Inflammatory macrophage treated with lipopolysaccharide for 1 hour (primary cell): ENCODE results near the gene TBCD.

Source experiments
- DNase-seq, 2 donors: peaks; one replicate each; pipeline ENCODE4 v3.0.0-alpha.2; 2020 to 2022

The TBCD gene

GRCh38 chr17:82812601-82813000 lies 60.7 kb downstream of the TBCD start:
- no peak for DNase-seq

- no peak for DNase-seq
Measured at GRCh38 chr17:82813299-82814051, 61.6 kb downstream of the TBCD start.

DNA sequence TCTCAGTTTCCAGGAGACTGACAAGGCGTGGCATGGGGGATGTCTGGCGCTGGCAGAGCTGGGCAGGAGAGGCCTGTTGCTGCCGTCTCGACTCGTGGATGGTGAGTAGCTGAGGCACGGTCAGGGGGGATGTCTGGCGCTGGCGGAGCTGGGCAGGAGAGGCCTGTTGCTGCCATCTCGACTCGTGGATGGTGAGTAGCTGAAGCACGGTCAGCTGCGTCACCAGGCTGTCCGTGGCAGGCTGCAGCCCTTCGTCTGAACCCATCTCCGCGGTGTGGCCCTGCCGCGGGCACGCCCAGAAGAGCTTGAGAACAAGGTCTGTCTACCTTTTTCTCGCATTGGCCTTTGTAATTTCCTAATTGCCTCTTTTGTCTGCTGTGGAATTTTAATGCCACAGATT lies 63.0 kb downstream of the TBCD start:
- no peak for DNase-seq

DNA sequence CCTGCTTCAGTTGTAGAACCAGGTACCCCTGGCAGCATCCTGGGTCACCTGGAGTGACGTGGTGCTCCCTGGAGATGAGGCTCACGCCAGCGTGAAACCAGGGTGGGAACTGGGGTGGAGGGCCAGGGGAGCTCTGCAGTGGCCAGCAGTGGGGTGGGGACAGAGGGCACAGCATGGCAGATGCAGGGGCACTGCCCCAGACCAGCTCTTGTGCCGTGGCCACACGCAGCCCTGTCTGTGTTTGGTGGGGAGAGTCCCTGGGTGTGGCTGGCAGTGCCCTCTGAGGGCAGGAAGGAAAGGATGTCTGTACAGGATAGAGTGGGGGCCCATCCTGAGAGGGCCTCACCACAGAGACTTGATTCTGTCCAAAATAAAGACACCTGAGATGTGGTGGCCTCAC lies 63.5 kb downstream of the TBCD start:
- DNase-seq = no peak

DNA sequence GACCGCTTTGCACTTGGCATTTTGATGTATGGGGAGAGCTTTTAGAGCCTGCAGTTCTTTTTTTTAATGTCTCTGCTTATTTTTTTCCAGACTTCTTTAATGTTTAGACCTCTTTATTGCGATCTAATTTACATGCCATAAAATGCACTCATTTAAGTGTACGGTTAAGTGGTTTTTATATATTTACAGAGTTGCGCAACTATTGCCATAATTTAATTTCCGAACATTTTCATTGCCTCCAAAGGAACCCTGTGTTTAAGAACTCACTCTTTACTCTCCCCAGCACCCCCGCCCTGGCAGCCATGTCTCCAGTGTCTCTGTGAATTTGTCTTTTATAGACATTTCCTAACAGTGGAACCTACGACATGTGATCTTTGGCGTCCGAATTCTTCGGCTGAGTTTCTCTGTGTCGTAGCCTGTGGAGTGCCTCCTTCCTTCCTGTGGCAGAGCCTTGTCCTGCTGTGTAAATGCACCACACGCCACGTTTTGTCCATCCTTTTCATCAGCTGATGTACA lies 64.0 kb downstream of the TBCD start:
- no peak for DNase-seq

- no peak for DNase-seq
Measured at GRCh38 chr17:82816358-82816757, 64.5 kb downstream of the TBCD start.

GRCh38 chr17:82817947-82818346 lies 66.1 kb downstream of the TBCD start:
- no peak for DNase-seq

DNA sequence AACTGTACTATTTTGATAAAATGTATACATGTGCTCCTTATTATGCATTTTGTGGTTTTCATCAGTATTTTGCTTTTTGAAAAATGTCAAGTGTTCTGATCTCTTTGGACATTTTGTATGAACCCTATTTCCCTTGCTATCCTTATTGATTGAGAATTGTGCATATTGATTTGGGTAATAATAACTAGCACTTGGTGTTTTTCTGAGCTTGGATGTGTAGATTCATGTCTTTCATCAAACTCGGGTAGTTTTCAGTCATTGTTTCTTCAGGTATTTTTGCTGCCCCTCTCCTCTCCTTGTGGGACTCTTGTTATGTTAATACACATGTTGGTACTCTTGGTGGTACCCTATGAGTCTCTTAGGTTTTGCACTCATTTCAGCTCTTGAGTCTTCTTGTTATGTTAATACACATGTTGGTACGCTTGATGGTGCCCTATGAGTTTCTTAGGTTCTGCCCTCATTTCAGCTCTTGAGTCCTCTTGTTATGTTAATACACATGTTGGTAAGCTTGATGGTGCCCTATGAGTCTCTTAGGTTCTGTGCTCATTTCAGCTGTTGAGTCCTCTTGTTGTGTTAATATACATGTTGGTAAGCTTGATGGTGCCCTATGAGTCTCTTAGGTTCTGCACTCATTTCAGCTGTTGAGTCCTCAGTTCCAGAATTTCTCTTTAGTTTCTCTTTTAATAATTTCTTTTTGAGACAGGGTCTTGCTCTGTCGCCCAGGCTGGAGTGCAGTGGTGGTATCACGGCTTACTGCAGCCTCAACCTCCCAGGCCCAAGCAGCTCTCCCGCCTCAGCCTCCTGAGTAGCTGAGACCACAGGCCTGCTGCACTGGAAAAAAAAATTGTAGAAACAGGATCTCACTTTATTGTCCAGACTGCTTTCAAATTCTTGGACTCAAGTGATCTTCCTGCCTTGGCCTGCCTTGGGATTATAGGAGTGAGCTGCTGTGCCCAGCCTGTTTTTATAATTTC lies 68.7 kb downstream of the TBCD start:
- DNase-seq = no peak

GRCh38 chr17:82821554-82821953 lies 69.7 kb downstream of the TBCD start:
- no peak for DNase-seq

- no peak for DNase-seq
Measured at GRCh38 chr17:82822281-82822680, 70.4 kb downstream of the TBCD start.

- no peak for DNase-seq
Measured at GRCh38 chr17:82823004-82823403, 71.1 kb downstream of the TBCD start.

DNA sequence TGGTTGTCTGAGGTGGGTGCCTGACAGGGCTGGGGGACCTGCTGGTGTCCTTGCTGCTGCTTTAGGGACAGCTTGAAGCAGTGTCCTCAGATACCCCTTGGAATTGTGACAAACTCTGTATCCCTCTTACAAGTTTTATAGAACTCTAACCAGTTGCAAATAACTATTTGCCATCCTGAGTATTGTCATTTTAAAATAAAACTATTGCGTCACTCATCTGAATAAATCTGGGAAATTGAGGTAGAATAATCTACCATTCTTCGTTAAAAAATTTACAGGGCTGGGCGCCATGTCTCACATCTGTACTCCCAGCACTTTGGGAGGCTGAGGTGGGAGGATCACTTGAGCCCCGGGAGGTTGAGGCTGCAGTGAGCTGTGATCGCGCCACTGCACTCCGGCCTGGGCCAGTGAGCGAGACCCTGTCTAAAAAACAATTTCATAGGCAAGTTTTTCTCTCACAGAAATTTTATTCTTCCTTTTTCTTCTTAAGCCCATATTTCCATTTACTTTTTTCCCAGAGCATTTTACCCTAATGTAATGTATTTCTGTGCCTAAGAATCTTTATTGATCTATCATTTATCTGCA lies 73.8 kb downstream of the TBCD start:
- DNase-seq = no peak

DNA sequence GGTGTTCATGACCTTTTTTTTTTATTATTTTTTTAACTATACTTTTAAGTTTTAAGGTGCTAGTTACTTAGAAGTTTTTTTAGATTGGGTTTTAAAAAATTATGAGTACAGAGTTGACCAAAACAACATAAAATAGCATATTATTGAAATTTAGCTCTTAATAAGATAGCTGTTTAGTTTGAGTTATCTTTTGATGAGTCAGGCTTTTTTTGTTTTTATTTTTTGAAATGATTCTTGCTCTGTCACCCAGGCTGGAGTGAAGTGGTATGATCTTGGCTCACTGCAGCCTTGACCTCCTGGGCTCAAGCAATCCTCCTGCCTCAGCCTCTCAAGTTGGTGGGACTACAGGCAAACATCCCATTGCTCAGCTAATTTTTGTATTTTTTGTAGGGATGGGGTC lies 74.3 kb downstream of the TBCD start:
- DNase-seq = no peak

DNA sequence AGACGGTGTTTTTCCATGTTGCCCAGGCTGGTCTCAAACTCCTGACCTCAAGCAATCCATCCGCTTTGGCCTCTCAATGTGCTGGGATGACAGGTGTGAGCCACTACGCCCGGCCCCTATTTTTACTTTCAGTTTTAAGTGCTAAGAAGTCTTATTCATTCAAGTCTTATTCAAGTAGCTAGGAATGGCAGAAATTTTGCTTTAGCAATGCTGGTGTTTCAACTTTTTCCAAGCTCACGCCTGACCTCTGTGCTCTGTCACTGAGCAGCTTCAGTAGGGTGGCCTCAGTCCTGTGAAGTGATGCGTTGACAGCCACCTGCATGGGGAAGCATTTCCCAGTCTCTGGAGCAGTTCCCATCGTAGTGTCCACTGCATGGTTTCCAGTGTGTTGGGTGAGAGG lies 75.1 kb downstream of the TBCD start:
- no peak for DNase-seq

DNA sequence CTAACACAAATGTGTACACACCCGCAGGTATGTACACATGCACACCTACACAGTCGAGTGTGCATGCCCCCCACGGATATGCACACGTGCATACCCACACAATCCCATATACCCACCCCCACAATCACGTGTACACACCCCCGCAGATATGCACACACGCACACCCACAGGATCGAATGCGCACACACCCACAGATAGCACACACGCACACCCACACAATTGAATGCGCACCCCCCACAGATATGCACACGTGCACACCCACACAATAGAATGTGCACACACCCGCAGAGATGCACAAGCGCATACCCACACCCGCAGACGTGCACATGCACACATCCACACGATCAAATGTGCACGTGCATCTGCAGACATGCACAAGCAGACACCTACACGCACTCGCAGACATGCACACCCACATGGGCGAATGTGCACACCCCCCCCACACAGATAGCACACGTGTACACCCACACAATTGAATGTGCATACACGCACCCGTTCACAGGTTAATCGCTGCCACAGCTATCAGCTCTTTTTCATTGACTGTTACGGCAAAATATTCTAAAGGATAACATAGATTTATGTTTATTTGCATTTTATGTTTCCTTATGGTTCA lies 77.1 kb downstream of the TBCD start:
- no peak for DNase-seq

DNA sequence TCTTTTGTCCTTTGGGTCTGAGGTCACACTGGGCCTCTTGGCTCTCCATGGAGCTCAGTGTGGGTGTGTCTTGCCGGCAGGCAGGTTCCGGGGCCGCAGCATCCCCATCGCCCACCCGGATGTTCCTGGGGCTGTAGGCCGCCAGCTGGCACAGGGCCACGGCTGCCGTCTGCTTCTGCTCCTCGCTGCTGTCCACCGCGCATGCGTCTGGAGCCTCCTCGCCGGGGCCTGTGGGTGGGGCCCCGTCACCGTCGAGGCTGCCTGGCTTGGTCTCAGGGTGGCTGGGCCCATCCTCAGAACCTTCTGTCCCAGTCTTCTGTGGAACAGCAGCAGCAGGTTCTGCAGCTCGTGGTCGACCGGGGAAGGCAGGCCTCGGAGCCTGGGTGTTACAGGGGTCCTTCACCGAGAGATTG lies 78.4 kb downstream of the TBCD start:
- DNase-seq = no peak

DNA sequence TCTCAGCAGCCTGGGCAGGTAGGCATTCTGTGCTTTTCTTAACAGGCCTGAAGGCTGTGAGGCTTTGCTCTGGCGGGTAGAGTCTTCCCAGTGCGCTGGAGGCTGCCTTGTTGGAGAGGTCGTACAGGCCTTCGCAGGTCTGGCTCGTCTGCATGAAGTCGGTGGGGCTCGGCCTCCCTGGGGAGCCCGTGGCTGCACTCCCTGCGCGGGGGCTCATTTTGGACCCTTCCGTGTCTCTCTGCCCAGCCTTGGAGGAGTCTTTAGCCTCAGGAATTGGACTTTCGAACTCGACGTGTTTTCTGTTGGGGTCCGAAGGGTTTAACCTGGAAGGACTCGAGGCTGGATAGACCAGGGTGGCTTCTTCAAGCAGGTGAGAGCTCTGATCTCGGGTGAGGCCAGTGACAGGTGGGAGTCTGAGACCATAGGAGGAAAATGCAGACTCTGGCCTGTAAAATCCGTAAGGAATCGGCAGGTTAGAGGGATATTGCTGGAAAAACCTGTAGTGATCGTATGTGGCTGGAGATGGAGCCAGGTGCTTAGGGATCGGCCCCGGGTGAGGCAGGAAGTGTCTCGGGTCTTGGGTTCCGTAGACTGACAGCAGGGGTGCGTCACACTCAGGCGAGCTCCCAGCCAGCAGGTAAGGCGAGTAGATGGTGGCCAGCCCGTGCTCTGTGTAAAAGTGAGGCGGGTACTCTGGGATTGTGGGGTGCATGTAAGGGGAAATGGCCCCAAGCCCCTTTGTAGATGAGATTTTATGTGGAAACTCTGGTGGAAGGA lies 79.4 kb downstream of the TBCD start:
- DNase-seq = no peak

GRCh38 chr17:82831818-82832200 lies 79.9 kb downstream of the TBCD start:
- no peak for DNase-seq

DNA sequence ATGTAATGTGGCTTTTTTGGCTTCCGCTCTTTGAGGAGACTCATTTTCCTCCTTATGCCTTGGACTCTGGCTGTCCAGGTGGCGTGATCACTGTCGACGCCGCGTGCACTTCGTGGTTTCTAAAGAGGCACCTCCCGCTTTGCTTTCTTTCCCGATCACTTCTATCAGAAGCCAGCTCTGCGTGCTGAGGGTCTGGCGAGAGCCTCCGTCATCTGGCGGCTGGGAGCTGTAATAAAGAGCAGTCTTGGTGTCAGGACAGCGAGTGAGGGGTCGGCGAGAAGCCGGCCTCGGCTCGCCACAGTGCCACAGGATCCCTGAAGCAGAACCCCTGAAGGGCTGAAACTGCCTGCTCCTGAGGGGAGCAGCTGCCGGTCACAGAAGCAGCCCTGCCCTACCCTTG lies 80.5 kb downstream of the TBCD start:
- DNase-seq = no peak

- no peak for DNase-seq
Measured at GRCh38 chr17:82832881-82833475, 81.1 kb downstream of the TBCD start.

GRCh38 chr17:82835122-82835521 lies 83.3 kb downstream of the TBCD start:
- peak; percentile 39 to 59 for DNase-seq
